Measurements from ENCODE around the gene DOCK9. TPM values are rescaled to one million over a fixed set of nuclear protein-coding genes. Genes with fewer than 3 reads are reported as not detected.

DOCK9 gene
- total RNA-seq, 4 donors from 2014 or later, result 31.4 to 46.7 (median 45.6) TPM

DNA sequence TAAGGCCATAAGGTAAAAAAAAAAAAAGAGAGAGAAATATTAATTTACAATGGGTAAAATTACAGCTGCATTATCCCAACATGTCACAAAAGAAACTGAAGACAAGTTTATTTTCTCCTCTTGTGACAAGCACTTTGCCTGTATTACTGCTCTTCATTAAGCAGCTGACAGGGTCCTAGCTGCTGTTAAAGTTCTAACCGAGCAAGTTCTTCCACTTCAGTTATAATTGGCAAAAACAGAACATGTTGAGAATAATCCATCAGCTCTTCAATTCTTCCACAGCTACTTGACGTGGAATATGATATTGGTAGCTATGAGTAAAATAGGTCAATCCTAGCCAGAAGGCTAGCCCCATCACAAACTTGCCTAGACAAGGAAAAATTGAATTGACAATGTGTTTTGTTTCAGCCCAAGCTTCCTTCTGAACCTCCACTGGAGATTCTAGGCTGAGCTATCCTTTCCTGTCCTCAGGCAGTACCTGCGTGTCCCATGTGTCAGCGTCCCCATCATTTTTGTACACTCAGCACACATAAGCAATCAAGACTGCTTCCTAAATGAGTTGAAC is 32.2 kb upstream of the DOCK9 start:
- Histone ChIP-seq H3K4me1 (peaks cover 0 to 16% of the 10 kb centered on the region in 2 donors), H3K36me3 (no peaks in the 10 kb centered on the region), H3K27ac (peak overlapping the region in 1 of 4 donors; percentile 47), H3K4me3 (no peak overlapping the region), H3K27me3 (no peaks in the 10 kb centered on the region), H3K9me3 (no peaks in the 10 kb centered on the region)
- no peak for TF ChIP-seq POLR2A (IDR thresholded peaks at IDR 0.05)
- TF ChIP-seq, protein P1, sequence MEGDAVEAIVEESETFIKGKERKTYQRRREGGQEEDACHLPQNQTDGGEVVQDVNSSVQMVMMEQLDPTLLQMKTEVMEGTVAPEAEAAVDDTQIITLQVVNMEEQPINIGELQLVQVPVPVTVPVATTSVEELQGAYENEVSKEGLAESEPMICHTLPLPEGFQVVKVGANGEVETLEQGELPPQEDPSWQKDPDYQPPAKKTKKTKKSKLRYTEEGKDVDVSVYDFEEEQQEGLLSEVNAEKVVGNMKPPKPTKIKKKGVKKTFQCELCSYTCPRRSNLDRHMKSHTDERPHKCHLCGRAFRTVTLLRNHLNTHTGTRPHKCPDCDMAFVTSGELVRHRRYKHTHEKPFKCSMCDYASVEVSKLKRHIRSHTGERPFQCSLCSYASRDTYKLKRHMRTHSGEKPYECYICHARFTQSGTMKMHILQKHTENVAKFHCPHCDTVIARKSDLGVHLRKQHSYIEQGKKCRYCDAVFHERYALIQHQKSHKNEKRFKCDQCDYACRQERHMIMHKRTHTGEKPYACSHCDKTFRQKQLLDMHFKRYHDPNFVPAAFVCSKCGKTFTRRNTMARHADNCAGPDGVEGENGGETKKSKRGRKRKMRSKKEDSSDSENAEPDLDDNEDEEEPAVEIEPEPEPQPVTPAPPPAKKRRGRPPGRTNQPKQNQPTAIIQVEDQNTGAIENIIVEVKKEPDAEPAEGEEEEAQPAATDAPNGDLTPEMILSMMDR (IDR thresholded peaks at IDR 0.05 in 4 of 5, conservative IDR thresholded peaks at IDR 0.05 in 1 of 5), result no peak
- DNase-seq (no peak), ATAC-seq (no peak)
- in situ Hi-C loops (cut with MboI; ENCODE audit: low sequenced_read_pairs in 4 of 4) (no loop called here), intact Hi-C loops (cut with DNase I; ENCODE audit: low total_unique reads) (no loop called here)

DNA sequence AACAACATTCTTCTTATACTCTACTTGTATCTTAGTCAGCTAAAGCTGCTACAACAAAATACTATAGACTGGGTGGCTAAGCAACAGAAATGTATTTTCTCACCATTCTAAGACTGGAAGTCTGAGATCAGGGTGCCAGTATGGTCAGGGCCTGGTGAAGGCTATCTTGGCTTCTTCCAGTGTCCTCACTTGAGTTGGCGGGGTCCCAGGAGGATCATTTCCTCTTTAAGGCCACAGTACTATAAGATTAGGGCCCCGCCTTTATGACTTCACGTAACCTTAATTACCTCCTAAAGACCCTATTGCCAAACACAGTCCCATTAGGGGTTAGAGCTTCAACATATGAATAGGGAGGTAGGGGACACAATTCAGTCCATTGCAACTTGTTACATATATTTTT is 30.7 kb upstream of the DOCK9 start:
- H3K4me1 ChIP-seq, result peaks cover 0 to 29% of the 10 kb centered on the region in 2 donors
- DNase-seq, result no peak
- no peaks in the 10 kb centered on the region for H3K27me3 ChIP-seq
- ATAC-seq, result no peak
- intact Hi-C loops (cut with DNase I; ENCODE audit: low total_unique reads) (no loop called here), in situ Hi-C loops (cut with MboI; ENCODE audit: low sequenced_read_pairs in 4 of 4) (no loop called here)
- H3K27ac ChIP-seq, result peak overlapping the region in 3 of 4 donors; percentile 39 to 53 (median 47)
- H3K4me3 ChIP-seq, result no peak overlapping the region
- no peaks in the 10 kb centered on the region for H3K36me3 ChIP-seq
- TF ChIP-seq, protein P1 (IDR thresholded peaks at IDR 0.05 in 4 of 5, conservative IDR thresholded peaks at IDR 0.05 in 1 of 5), result no peak
- no peak for TF ChIP-seq POLR2A (IDR thresholded peaks at IDR 0.05)
- no peaks in the 10 kb centered on the region for H3K9me3 ChIP-seq

DNA sequence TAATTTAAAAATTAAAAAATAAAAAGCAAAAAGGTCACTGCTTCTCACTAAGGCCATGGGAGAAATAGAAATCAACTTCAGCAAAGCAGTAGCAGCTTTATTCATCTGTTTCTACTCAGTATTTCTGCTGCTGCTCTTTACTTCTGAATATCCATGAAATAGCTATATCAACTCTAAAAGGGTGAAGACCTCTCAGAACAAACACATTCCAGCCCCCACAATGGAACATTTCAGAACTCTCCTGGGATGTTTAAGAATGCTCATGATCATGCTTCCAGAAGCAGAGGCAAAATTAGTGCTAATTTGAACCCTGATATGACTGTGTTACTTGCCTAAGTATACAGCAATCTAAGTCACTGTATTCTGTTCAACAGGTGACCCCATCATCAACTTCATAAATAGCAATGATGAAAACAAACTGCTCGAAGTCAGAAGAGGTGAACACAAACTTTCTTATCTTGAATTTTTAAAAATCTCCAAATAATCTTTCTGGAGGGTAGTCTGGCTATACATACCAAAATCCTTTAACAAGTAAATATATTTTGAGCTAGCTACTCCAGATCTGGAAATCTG is 29.6 kb upstream of the DOCK9 start:
- DNase-seq (no peak), ATAC-seq (no peak)
- no peak for TF ChIP-seq POLR2A (IDR thresholded peaks at IDR 0.05)
- TF ChIP-seq, protein P1 (IDR thresholded peaks at IDR 0.05 in 4 of 5, conservative IDR thresholded peaks at IDR 0.05 in 1 of 5), result no peak
- Histone ChIP-seq H3K36me3 (no peaks in the 10 kb centered on the region), H3K4me3 (no peak overlapping the region), H3K27ac (no peak overlapping the region), H3K4me1 (peaks cover 2 to 29% of the 10 kb centered on the region in 2 donors), H3K9me3 (no peaks in the 10 kb centered on the region), H3K27me3 (no peaks in the 10 kb centered on the region)
- intact Hi-C loops (cut with DNase I; ENCODE audit: low total_unique reads), result no loop called here
- in situ Hi-C loops (cut with MboI; ENCODE audit: low sequenced_read_pairs in 4 of 4), result no loop called here

DNA sequence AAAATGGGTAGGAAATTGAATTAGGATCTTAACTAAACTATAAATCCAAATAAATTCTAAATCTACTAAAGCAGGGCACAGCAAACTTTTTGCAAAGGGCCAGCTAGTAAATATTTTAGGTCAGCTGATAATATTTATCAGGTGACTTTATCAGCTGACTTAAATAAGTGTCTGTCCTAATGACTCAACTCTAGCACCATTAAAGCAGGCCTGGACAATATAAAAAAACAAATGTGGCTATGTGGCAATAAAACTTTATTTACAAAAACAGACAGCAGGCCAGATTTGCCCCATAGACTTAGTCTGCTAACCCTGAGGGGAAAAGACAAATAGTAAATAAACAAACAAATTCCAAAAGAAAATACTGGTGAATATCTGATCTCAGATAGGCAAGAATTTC is 27.7 kb upstream of the DOCK9 start:
- ATAC-seq (no peak), DNase-seq (no peak)
- Histone ChIP-seq H3K36me3 (no peaks in the 10 kb centered on the region), H3K27ac (peak overlapping the region in 3 of 4 donors; percentile 9 to 28 (median 27)), H3K9me3 (no peaks in the 10 kb centered on the region), H3K4me3 (no peak overlapping the region), H3K4me1 (peaks cover 6 to 29% of the 10 kb centered on the region in 2 donors), H3K27me3 (no peaks in the 10 kb centered on the region)
- intact Hi-C loops (cut with DNase I; ENCODE audit: low total_unique reads) (no loop called here), in situ Hi-C loops (cut with MboI; ENCODE audit: low sequenced_read_pairs in 4 of 4) (no loop called here)
- TF ChIP-seq POLR2A (IDR thresholded peaks at IDR 0.05), result no peak

DNA sequence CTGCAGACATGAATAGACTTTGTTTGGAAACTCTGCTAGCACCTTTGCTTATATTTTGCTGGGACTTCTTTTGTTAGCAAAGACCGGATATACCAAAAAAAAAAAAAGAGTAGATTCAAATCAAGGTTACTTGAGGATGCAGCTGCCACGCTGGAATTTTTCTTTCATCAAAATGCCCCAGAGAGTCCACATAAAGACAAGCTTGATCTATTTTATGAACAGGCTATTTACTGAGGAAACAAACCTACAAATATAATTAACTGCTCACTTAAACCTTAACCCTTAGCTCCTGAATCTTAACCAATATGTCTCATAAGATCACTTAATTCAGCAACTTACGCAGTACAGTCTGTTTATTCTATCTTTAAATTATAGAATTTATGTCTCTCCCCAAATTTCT is 27.1 kb upstream of the DOCK9 start:
- Histone ChIP-seq H3K9me3 (no peaks in the 10 kb centered on the region), H3K4me1 (peaks cover 12 to 29% of the 10 kb centered on the region in 2 donors), H3K36me3 (no peaks in the 10 kb centered on the region), H3K4me3 (no peak overlapping the region), H3K27me3 (no peaks in the 10 kb centered on the region), H3K27ac (peak overlapping the region in 3 of 4 donors; percentile 9 to 27 (median 25))
- intact Hi-C loops (cut with DNase I; ENCODE audit: low total_unique reads) (no loop called here), in situ Hi-C loops (cut with MboI; ENCODE audit: low sequenced_read_pairs in 4 of 4) (no loop called here)
- TF ChIP-seq POLR2A (IDR thresholded peaks at IDR 0.05), result no peak
- TF ChIP-seq, protein P1 (IDR thresholded peaks at IDR 0.05 in 4 of 5, conservative IDR thresholded peaks at IDR 0.05 in 1 of 5), result no peak
- ATAC-seq (peak in 1 of 2 donors; percentile 39), DNase-seq (no peak)

Data from gastrocnemius medialis (tissue), 4 donors.